HG03571 (cell line): ENCODE measurements around the gene LYG2.
"Not testable (repeated sequence)": the region's sequence is repeated elsewhere in the genome, so short reads cannot be mapped to it uniquely, and the experiment has no call there.

Experiments
- ATAC-seq: cut with Tn5 transposase; IDR thresholded peaks from one replicate; pipeline ENCODE4 v1.9.1; 2021; ENCODE audit not compliant: unreplicated experiment

Gene LYG2, protein sequence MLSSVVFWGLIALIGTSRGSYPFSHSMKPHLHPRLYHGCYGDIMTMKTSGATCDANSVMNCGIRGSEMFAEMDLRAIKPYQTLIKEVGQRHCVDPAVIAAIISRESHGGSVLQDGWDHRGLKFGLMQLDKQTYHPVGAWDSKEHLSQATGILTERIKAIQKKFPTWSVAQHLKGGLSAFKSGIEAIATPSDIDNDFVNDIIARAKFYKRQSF

GRCh38 chr2:99255491-99256318 lies at the start of gene LYG2:
TSS of gene LYG2 (minus strand) at chr2:99255666. CDS start at chr2:99254260, 1,406 bp downstream.
- no peak for ATAC-seq

DNA sequence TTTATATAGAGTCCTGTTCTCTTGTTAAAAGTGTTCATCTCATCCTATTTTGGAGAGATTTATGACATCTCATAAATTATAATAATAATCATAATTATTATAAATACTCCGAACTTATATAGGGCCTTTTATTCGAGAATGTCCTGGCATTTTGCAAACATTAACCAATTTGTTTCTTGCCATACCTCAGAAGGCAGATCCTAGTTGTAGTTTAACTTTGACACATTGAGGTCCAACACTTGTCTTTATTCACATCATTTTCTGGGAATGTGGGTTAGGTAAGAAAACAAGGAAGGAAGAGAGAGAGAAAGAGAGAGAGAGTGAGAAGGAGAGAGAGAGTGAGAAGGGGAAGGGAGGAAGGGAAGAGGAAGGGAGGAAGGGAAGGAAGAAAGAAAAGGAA lies 45.6 kb upstream of the LYG2 start, which contains the start of gene LYG1:
TSS of gene LYG1 (minus strand) at position 101 of the 400 bp plus-strand sequence. CDS start 5,527 bp downstream, outside the sequence.
- ATAC-seq: not testable (repeated sequence)

GRCh38 chr2:99299580-99299979 lies 44.1 kb upstream of the LYG2 start:
- ATAC-seq: no peak

GRCh38 chr2:99297994-99298393 lies 42.5 kb upstream of the LYG2 start:
- no peak for ATAC-seq

DNA sequence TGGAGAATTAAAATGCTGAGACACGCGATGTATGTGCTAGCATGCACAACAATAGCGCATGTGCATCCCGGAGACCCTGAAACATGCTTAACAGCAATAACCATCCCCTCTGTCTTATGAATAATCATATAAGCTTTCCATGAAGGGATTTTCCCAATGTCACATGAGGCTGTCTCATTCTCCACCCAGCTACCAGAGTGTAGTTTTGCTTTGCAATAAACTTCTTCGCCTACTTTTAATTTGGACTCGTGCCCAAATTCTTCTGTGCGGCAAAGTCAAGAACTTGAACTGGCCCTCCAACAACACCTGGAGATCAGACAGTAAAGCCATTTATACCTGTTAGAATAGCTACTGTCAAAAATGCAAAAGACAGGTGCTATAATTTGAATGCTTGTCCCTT lies 30.1 kb upstream of the LYG2 start:
- ATAC-seq: no peak

DNA sequence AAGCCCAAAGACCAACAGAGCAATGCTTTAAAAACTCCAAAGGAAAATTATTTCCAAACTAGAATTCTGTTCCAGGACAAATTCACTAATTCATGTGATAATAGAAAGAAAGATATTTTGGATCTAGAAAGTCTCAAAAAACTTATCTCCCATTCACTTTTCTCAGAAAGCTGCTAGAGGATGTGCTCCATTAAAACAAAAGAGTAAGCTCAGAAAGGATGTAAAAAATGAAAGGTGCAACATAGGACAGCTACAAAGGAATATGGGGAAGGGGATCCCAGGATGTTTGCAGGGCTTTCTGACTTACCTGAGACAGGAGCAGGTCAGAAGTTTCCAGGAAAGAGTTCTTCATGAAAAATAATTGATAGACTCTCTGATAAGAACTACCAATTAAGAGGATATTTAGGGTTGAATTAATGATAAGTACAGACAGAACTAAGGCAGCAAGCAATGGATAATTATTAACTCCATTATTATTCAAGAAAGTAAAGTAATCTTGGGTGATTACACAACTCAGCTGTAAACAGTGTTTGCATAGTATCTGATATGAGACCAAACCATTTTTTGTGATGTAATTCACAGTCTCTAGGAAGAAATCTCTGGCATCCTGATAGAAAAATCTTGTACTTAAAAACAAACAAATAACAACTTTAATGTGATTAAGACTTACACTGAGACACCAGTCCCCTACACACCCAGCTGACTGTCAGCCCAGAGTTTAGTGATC lies 24.7 kb upstream of the LYG2 start:
- no peak for ATAC-seq

- no peak for ATAC-seq
Observed at GRCh38 chr2:99278793-99279291, 23.4 kb upstream of the LYG2 start.

GRCh38 chr2:99278195-99278765 lies 22.8 kb upstream of the LYG2 start:
- ATAC-seq: not testable (repeated sequence)

GRCh38 chr2:99275882-99276281 lies 20.4 kb upstream of the LYG2 start:
- ATAC-seq: no peak

DNA sequence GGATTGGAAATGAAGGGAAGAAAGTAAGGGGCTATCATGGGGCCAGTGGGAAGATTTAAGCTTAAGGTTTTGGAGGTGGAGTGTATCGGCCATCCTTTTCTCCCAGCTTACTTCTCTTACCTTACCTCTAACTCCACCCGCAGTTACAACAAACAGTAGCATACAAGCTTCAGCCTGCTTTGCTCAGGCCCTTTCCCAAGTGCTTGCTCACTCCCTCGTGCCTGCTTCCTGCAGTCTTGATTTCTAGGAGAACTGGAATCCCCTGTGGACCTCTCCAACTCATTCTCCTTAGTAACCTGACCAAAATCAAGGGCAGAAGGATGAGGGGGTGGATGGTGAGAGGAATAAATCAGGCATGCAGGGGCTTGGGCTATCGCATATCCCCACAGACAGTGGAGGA lies 5.8 kb upstream of the LYG2 start:
- ATAC-seq: no peak

DNA sequence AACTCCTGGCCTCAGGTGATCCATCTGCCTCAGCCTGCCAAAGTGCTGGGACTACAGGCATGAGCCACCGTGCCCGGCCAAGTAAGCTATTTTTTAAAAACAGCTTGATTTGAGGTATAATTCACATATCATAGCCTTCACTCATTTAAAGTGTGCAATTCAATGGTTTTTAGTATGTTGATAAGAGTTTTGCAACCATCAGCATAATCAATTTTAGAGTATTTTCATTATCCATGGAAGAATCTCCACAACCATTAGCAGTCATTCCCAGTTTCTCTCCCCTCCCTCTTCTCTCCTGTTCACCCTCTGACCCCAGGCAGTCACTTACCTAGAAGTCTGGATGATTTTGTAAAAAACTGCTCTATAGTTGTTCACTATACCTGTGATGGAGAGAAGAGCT lies 4.7 kb upstream of the LYG2 start:
- no peak for ATAC-seq

DNA sequence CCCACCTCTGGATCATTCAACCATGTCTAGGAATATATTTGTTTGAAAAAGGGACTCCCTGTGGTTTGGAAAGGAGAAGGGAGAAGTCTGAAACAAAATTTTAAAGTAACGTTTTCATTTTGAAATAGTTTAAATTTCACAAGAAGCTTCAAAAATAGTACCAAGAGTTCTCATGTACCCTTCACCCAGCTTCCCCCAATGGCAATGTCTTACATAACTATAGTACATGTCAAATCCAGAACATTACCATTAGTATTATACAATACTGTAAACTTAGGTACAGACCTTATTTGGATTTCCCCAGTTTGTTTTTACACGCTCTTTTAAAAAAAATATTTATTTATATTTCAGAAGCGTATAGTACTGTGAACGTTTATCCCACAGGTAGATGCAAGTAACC lies 4.0 kb upstream of the LYG2 start:
- ATAC-seq: no peak

GRCh38 chr2:99256677-99257076 lies 1.2 kb upstream of the LYG2 start:
- no peak for ATAC-seq

- ATAC-seq: no peak
Observed at GRCh38 chr2:99249951-99250350, 5.5 kb downstream of the LYG2 start.

- no peak for ATAC-seq
Observed at GRCh38 chr2:99242151-99242550, 13.3 kb downstream of the LYG2 start.

GRCh38 chr2:99240431-99240830 lies 15.0 kb downstream of the LYG2 start:
- ATAC-seq: no peak

GRCh38 chr2:99238599-99238998 lies 16.9 kb downstream of the LYG2 start:
- no peak for ATAC-seq

GRCh38 chr2:99233177-99233576 lies 22.3 kb downstream of the LYG2 start:
- not testable (repeated sequence) for ATAC-seq

- no peak for ATAC-seq
Observed at GRCh38 chr2:99217929-99218501, 37.5 kb downstream of the LYG2 start.

- no peak for ATAC-seq
Observed at GRCh38 chr2:99216096-99216495, 39.4 kb downstream of the LYG2 start.

GRCh38 chr2:99205491-99205890 lies 50.0 kb downstream of the LYG2 start:
- no peak for ATAC-seq
